Skeletal muscle tissue (tissue), 4 donors: Measurements from ENCODE around the gene C20orf96. TPM values are rescaled to one million over a fixed set of nuclear protein-coding genes. Genes with fewer than 3 reads are reported as not detected.
A peak's percentile ranks its signal among the peaks of the same experiment; 100 is the strongest.

Experiments
- H3K27ac ChIP-seq: one replicate; pipeline ENCODE4 v1.7.0; 2013; ENCODE audit warnings: mild to moderate bottlenecking, low read depth, low read length, inconsistent platforms
- H3K27me3 ChIP-seq, 3 donors: one replicate each; pipeline ENCODE4 v1.7.0; 2013; ENCODE audit warnings: low read length in 3 of 3; ENCODE audit not compliant: control insufficient read depth in 3 of 3, insufficient read depth in 3 of 3
- H3K36me3 ChIP-seq, 3 donors: one replicate each; pipeline ENCODE4 v1.7.0; 2013; ENCODE audit warnings: low read length in 3 of 3; ENCODE audit not compliant: control insufficient read depth in 3 of 3, insufficient read depth in 3 of 3
- H3K4me1 ChIP-seq, 3 donors: one replicate each; pipeline ENCODE4 v1.7.0; 2013; ENCODE audit warnings: low read length in 3 of 3, mild to moderate bottlenecking in 3 of 3; ENCODE audit not compliant: control insufficient read depth in 3 of 3, insufficient read depth in 3 of 3
- H3K4me3 ChIP-seq, 3 donors: one replicate each; pipeline ENCODE4 v1.7.0; 2013; ENCODE audit warnings: low read length in 3 of 3
- H3K9ac ChIP-seq, 3 donors: one replicate each; pipeline ENCODE4 v1.7.0; 2013; ENCODE audit warnings: low read length in 3 of 3, mild to moderate bottlenecking in 3 of 3, moderate library complexity in 2 of 3, low read depth in 1 of 3
- H3K9me3 ChIP-seq, 3 donors: one replicate each; pipeline ENCODE4 v1.7.0; 2013; ENCODE audit warnings: low read length in 3 of 3; ENCODE audit not compliant: control insufficient read depth in 3 of 3
- total RNA-seq: library from RNA; depleted of rRNA; stranded (reverse); fragments of >200 nt; gene quantifications from one replicate; pipeline ENCODE4 v1.2.3, GENCODE V29; 2014
- donor health status: Osteomylitis.

C20orf96 gene
- total RNA-seq, 1 donor from 2014 or later: 1.0 TPM

DNA sequence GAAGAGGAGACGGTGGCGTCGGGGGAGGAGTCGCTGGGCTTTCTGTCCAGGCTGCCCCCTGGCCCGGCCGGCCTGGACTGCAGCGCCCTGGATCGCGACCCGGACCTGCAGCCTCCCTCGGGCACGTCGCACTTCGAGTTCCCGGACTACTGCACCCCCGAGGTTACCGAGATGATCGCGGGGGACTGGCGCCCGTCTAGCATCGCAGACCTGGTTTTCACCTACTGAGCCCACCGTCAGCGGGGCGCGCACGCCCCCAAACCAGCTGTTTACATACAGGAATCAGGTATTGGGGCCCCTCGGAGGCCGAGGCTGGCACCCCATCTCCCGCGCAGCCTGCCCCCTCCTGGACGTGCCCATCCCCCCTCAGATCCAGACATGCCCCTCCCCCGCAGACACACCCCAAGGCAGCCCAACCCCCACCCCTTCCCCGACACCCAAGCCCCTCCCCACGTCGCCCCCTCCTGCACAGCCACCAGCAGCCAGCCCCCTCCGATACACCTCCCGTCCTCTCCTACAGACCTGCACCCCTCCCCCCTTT is 36.2 kb upstream of the C20orf96 start:
- Histone ChIP-seq H3K9ac (no peak overlapping the region), H3K27me3 (peaks cover 0 to 9% (median 4%) of the 10 kb centered on the region in 3 donors), H3K27ac (no peak overlapping the region), H3K36me3 (peaks cover 0 to 2% (median 0%) of the 10 kb centered on the region in 3 donors), H3K4me3 (peak overlapping the region; percentile 45 to 64 (median 54)), H3K9me3 (no peaks in the 10 kb centered on the region), H3K4me1 (peaks cover 7 to 21% (median 18%) of the 10 kb centered on the region in 3 donors)

DNA sequence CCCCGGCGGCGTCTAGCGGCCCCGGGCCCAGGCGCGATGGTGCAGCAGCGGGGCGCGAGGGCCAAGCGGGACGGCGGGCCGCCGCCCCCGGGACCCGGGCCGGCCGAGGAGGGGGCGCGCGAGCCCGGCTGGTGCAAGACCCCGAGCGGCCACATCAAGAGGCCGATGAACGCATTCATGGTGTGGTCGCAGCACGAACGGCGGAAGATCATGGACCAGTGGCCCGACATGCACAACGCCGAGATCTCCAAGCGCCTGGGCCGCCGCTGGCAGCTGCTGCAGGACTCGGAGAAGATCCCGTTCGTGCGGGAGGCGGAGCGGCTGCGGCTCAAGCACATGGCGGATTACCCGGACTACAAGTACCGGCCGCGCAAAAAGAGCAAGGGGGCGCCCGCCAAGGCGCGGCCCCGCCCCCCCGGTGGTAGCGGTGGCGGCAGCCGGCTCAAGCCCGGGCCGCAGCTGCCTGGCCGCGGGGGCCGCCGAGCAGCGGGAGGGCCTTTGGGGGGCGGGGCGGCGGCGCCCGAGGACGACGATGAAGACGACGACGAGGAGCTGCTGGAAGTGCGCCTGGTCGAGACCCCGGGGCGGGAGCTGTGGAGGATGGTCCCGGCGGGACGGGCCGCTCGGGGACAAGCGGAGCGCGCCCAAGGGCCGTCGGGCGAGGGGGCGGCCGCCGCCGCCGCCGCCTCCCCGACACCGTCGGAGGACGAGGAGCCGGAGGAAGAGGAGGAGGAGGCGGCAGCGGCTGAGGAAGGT is 35.5 kb upstream of the C20orf96 start:
- Histone ChIP-seq H3K4me3 (peak overlapping the region; percentile 38 to 67 (median 64)), H3K27ac (no peak overlapping the region), H3K4me1 (peaks cover 7 to 21% (median 18%) of the 10 kb centered on the region in 3 donors), H3K9me3 (no peaks in the 10 kb centered on the region), H3K36me3 (peaks cover 0 to 2% (median 0%) of the 10 kb centered on the region in 3 donors), H3K27me3 (peaks cover 0 to 9% (median 4%) of the 10 kb centered on the region in 3 donors), H3K9ac (peak overlapping the region in 1 of 3 donors; percentile 8)

DNA sequence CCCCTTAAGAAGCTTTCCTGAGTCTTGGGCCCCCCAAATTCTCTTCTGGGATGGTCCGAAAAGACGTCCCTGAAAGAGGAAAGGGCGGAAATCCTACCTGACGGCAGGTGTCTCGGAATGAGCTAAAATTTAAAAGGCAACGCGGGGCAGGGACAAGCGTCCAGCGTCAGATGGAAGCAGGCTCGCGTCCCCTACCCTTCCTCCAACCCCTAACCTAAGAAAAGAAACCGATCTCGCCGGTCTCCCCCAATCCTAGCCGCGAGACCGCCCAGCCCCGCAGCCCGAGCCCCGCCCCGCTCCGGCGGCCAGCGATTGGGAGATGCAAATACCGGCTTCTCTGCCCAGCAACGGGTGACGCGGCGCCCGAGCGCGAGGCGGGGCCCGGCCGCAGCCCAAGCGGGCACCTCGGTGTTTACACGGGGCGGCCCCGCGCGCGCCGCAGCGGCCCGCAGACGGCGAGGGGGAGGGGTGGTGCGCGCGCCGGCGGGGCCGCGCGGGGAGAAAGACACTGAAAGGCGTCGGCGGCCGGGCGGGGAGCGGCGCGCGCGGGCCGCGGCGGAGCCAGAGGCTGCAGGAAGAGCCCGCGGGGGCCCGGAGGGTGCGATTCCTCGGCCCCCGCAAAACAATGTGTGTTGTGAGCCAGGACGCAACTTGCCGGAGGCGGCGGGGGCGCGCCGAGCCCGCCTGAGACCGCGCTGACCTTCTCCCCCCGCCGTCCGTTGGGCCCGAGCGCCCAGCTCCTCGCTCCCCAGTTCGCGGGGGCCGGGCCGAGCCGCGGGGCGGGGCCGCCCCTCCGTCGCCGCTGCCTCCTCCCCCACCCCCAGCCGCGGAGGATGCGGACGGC is 34.7 kb upstream of the C20orf96 start, which contains the start of gene SOX12:
SOX12 (plus strand) TSS at position 508 of the 844 bp plus-strand sequence. CDS start 373 bp downstream, outside the sequence.
- Histone ChIP-seq H3K27ac (peak within 1 kb of the TSS; percentile 82), H3K36me3 (peaks cover 0 to 2% (median 0%) of the 10 kb centered on the region in 3 donors), H3K9me3 (no peaks in the 10 kb centered on the region), H3K9ac (peak within 1 kb of the TSS; percentile 76 to 83 (median 77)), H3K27me3 (peaks cover 0 to 9% (median 4%) of the 10 kb centered on the region in 3 donors), H3K4me1 (peaks cover 6 to 18% (median 16%) of the 10 kb centered on the region in 3 donors), H3K4me3 (peak within 1 kb of the TSS; percentile 78 to 86 (median 83))

DNA sequence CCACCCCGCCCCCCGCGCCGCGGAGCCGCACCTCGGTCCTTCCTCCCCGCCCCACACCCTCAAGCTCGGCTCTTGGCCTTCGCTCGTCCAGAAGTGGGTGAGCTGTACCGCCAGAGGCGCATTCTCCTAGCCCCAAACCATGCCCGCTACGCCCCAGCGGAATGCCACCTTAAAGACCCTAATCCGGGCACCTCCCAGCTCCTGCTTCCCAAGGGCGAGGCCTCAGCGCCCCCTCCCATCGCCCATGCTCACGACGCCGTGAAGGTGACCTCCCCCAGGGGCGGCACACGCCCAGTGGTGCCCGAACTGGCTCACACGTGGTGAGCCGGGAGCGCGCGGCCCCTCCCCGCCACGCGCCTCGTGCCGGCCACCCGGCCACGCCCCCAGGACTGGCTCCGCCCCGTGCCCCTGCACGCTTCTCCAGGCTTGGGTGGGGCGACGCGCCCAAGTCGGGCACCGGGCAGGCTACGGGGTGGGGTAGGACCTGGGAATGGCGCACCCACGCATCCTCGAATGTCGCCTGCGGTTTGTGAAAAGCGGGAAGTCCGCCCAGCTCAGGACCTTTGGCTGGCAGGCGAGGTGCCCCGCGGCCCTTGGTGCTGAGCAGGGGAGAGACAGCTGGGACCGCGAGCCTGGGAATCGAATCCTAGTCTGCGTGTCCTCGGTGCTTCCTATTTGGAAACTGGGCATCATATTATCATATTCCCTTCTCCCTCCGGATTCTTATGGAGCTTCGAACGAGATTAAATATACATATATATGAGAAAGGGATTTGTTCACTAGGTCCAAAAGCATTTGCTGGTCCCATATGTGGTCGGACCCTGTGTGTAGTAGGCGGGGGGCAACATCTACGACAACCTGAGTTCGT is 33.9 kb upstream of the C20orf96 start:
- H3K27me3 ChIP-seq: peaks cover 0 to 9% (median 4%) of the 10 kb centered on the region in 3 donors
- H3K27ac ChIP-seq: peak overlapping the region; percentile 82
- H3K36me3 ChIP-seq: peaks cover 0 to 2% (median 0%) of the 10 kb centered on the region in 3 donors
- no peaks in the 10 kb centered on the region for H3K9me3 ChIP-seq
- H3K4me1 ChIP-seq: peaks cover 3 to 16% (median 12%) of the 10 kb centered on the region in 3 donors
- peak overlapping the region; percentile 76 to 83 (median 77) for H3K9ac ChIP-seq
- H3K4me3 ChIP-seq: peak overlapping the region; percentile 78 to 86 (median 83)

DNA sequence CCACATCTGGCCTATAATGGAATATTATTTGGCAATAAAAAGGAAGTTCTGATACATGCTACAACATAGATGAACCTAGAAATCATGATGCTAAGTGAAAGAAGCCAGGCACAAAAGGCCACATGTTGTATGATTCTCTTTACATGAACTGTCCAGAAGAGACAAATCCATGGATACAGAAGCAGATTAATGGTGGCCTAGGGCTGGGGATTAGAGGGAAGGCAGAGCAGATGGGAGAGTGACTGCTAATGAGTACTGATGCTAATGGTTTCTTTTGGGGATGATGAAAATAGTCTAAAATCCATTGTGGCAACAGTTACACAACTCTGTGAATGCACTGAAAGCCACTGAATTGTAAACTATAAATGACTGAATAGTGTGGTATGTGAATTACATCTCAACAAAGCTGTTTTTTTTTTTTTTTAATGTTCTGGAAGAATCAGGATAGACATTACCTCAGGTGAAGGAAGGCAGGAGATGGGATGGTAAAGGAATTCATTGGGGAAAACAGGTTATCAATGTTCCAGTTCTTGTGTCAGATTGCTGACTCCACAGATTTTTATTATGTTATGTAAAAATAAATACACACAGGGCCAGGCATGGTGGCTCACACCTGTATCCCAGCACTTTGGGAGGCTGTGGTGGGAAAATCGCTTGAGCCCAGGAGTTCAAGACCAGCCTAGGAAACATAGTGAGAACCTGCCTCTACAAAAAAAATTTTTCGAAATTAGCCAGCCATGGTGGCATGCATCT is 25.9 kb upstream of the C20orf96 start:
- no peaks in the 10 kb centered on the region for H3K4me1 ChIP-seq
- H3K9ac ChIP-seq: no peak overlapping the region
- no peaks in the 10 kb centered on the region for H3K36me3 ChIP-seq

DNA sequence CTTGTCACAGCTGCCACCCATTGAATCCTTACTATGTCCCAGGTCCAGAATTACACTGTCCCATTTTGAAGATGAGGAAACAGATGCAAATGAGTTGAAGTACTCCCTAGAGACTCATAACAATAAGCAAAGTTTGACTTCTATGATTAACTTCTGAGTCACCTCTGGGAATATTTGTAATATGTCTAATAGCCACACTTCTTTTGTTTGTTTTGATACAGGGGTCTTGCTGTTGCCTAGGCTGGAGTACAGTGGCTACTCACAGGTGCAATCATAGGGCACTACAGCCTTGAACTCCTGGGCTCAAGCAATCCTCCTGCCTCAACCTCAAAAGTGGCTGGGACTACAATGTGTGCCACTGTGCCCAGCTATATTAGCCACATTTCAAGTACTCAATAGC is 23.4 kb upstream of the C20orf96 start:
- Histone ChIP-seq H3K27ac (no peak overlapping the region), H3K4me3 (no peak overlapping the region), H3K9ac (no peak overlapping the region), H3K9me3 (no peaks in the 10 kb centered on the region), H3K4me1 (peaks cover 4 to 8% (median 7%) of the 10 kb centered on the region in 3 donors), H3K27me3 (no peaks in the 10 kb centered on the region), H3K36me3 (no peaks in the 10 kb centered on the region)

More for the DNA sequence above, 25.9 kb upstream of the C20orf96 start:
- Histone ChIP-seq H3K27me3 (no peaks in the 10 kb centered on the region), H3K27ac (no peak overlapping the region), H3K9me3 (no peaks in the 10 kb centered on the region), H3K4me3 (no peak overlapping the region)

DNA sequence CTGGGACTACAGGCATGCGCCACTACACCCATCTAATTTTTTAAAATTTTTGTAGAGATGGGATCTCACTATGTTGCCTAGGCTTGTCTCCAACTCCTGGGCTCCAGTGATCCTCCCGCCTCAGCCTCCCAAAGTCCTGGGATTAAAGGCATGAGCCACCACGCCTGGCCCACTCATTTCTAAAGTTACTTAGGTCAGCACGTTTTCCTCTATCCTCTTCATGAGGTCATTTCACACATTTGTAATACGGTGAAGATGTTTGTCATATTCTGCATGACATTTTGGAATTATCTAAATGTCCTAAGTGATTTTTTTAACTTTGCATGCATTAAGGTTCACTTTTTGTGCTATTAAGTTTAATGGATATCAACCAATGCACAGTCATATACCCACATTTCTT is 22.9 kb upstream of the C20orf96 start:
- no peaks in the 10 kb centered on the region for H3K9me3 ChIP-seq
- no peaks in the 10 kb centered on the region for H3K36me3 ChIP-seq
- H3K4me3 ChIP-seq: no peak overlapping the region
- H3K4me1 ChIP-seq: peaks cover 4 to 8% (median 7%) of the 10 kb centered on the region in 3 donors
- H3K9ac ChIP-seq: no peak overlapping the region
- no peak overlapping the region for H3K27ac ChIP-seq
- no peaks in the 10 kb centered on the region for H3K27me3 ChIP-seq

DNA sequence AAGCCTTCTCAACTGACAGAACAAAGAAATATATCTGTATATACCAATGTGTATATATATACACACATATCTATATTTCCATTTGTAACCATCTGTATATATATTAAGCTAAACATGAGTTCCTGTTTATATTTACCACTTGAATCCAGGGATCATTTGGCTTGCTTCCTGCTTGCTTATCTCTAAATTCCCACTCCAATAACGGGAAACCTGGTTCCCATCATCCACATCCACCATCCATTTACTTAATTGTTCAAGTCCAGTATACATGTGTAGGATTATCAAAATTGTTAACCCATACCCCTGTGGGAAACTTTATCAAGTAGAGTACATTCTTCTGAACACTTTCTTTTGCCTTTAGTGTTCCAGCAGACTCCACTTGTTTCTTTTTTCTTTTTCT is 22.3 kb upstream of the C20orf96 start:
- Histone ChIP-seq H3K4me3 (no peak overlapping the region), H3K9me3 (no peaks in the 10 kb centered on the region), H3K27me3 (no peaks in the 10 kb centered on the region), H3K27ac (no peak overlapping the region), H3K4me1 (peaks cover 4 to 8% (median 7%) of the 10 kb centered on the region in 3 donors), H3K36me3 (no peaks in the 10 kb centered on the region), H3K9ac (no peak overlapping the region)
